ENCODE data around the gene WDR41.

Gene WDR41

GRCh38 chr5:77444356-77444755, 47.8 kb downstream of the WDR41 start:
- DNase-seq: no peak

GRCh38 chr5:77443670-77444069, 48.4 kb downstream of the WDR41 start:
- no peak for DNase-seq

DNA sequence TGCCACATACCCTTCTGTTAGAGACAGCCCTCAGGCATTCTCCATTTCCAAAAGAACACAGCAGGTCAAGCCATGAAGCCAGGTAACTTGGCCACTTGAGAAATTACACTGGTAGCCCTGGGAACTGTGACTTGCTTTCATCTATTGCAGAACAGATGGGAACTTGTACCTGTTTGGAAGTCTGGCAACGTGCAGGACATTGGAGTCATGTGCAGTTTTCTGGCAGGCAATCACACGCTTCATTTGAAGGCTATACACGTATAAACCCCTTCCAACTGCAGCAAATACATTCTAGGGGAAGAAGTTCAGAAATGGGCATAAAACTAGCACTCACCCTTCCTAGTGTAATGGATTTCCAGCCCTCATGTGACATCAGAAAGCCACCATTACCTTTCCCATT, 54.0 kb downstream of the WDR41 start:
- DNase-seq: no peak

GRCh38 chr5:77437194-77437593, 54.9 kb downstream of the WDR41 start:
- no peak for DNase-seq

GRCh38 chr5:77431719-77432118, 60.4 kb downstream of the WDR41 start:
- DNase-seq: no peak

DNA sequence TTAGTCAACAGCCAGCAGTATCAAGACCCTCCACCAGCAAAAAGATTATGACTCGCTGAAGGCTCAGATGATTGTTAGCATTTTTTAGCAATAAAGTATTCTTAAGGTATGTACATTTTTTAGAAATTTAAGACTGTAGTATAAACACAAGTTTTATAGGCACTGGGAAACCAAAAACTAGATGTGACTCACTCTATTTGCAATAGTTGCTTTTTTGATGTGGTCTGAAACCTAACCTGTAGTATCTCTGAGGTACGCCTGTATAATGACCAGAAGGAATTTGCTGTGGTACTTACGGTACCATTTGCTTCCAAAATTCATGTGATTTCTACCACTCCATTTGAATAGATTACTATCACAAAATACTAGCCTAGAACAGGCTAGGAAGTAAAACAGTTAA, 60.8 kb downstream of the WDR41 start:
- no peak for DNase-seq

GRCh38 chr5:77430726-77431125, 61.4 kb downstream of the WDR41 start:
- no peak for DNase-seq

- no peak for DNase-seq
Measured at GRCh38 chr5:77428526-77428925, 63.6 kb downstream of the WDR41 start.

- DNase-seq: no peak
Measured at GRCh38 chr5:77427998-77428397, 64.1 kb downstream of the WDR41 start.

GRCh38 chr5:77426670-77427069, 65.4 kb downstream of the WDR41 start:
- no peak for DNase-seq

GRCh38 chr5:77425998-77426659, 66.0 kb downstream of the WDR41 start:
- no peak for DNase-seq

- no peak for DNase-seq
Measured at GRCh38 chr5:77425420-77425819, 66.7 kb downstream of the WDR41 start.

GRCh38 chr5:77424921-77425320, 67.2 kb downstream of the WDR41 start:
- DNase-seq: no peak

- no peak for DNase-seq
Measured at GRCh38 chr5:77423022-77423750, 68.9 kb downstream of the WDR41 start.

- no peak for DNase-seq
Measured at GRCh38 chr5:77420940-77421339, 71.2 kb downstream of the WDR41 start.

GRCh38 chr5:77419644-77420582, 72.2 kb downstream of the WDR41 start:
- DNase-seq: no peak

DNA sequence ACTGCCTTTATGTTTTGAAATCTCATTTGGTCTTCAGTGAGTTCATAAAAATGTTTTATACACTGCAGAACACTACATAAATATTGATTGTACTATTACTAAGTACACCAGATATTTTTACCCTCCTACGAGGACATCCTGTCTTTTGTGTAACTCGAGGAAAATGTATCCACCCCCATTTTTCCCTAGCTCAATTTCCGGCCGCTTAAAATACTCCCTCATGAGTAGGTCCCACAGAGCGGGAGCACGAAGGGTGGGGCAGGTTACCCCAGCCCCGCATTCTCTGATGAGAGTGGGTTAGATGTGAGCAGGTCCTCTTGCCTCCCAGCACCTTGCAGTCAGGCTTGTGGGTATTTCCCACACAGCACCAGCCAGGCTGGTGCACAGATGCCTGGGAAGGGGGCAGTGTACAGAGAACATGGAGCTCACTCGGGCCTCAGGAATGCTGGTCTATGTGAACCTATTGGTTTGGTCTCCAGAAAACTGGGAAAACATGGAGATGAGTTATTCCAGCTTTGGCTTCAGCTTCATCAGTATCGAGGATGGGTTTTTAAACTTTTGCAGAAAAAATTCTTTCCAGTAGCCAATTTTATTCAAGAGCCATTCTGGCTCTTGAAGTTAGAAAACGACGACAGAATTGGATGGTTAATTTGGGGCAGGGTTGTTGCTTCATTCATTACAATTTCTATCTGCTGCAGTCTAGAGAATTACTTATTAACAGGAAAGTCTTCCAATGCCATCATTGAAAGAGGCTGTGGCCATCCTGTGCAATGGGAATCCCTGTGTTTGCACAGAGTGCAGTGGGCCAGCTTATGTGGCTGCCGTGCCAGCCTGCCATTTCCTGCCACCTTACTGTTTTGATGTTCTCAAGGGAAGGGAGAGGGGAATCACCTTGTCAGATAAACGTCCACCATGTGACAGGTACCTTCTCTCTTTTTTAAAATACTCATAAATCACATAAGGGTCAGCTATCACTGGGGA, 73.2 kb downstream of the WDR41 start:
- no peak for DNase-seq

DNA sequence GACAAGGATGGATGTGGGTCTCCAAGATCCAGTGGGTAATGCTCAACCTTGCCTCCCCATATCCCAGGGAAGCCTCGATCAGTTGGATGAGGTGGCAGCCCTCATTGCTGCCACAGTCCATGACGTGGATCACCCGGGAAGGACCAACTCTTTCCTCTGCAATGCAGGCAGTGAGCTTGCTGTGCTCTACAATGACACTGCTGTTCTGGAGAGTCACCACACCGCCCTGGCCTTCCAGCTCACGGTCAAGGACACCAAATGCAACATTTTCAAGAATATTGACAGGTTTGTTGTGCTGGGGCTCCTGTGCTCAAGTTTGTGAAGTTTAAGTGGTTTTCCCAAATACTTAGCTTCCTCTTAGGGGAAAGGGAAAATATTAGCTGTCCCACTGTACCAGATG, 74.0 kb downstream of the WDR41 start:
- DNase-seq: no peak

GRCh38 chr5:77413049-77413448, 79.1 kb downstream of the WDR41 start:
- DNase-seq: no peak

GRCh38 chr5:77409870-77410621, 82.1 kb downstream of the WDR41 start:
- DNase-seq: no peak

- no peak for DNase-seq
Measured at GRCh38 chr5:77407152-77407551, 85.0 kb downstream of the WDR41 start.

GRCh38 chr5:77402796-77403195, 89.3 kb downstream of the WDR41 start:
- DNase-seq: no peak

Data from NCI-H2171 (cell line).